Keratinocyte (primary cell): ENCODE data around the gene DPP8. TPM values are rescaled to one million over a fixed set of nuclear protein-coding genes. Genes with fewer than 3 reads are reported as not detected.
A peak's percentile ranks its signal among the peaks of the same experiment; 100 is the strongest.

Experiments used
- DNase-seq: peaks from one replicate; pipeline ENCODE4 v3.0.0-alpha.2; 2011; ENCODE audit warnings: low read depth, missing footprints, low spot score
- FAIRE-seq: peaks from 2 replicates; lab custom pipeline; 2011; peaks lifted over from hg19 to GRCh38; lab: Jason Lieb, UNC
- H2AFZ ChIP-seq: 2 replicates; pipeline ENCODE4 v1.6.0; 2012; ENCODE audit warnings: low read length, control low read depth, inconsistent platforms; ENCODE audit not compliant: control insufficient read depth
- H3K27ac ChIP-seq: 2 replicates; pipeline ENCODE4 v1.5.1; 2011; ENCODE audit warnings: low read length; ENCODE audit not compliant: control insufficient read depth, insufficient read depth
- H3K27me3 ChIP-seq: 3 replicates; pipeline ENCODE4 v1.6.0; 2011; ENCODE audit warnings: low read length; ENCODE audit not compliant: control insufficient read depth, insufficient read depth; ENCODE audit errors: extremely low read depth
- H3K36me3 ChIP-seq, 2 experiments: 2 replicates in 1 of 2; 3 replicates in 1 of 2; pipeline ENCODE4 v1.5.1; 2011; ENCODE audit warnings: low read length in 2 of 2, mild to moderate bottlenecking in 1 of 2; ENCODE audit not compliant: control insufficient read depth in 2 of 2, insufficient read depth in 2 of 2; ENCODE audit errors: extremely low read depth in 1 of 2
- H3K4me1 ChIP-seq: 3 replicates; pipeline ENCODE4 v1.5.1; 2011; ENCODE audit warnings: low read length; ENCODE audit not compliant: control insufficient read depth, insufficient read depth; ENCODE audit errors: extremely low read depth
- H3K4me2 ChIP-seq: 3 replicates; pipeline ENCODE4 v1.6.0; 2011; ENCODE audit warnings: low read depth, low read length; ENCODE audit not compliant: control insufficient read depth, insufficient read depth; ENCODE audit errors: extremely low read depth
- H3K4me3 ChIP-seq, 3 experiments: fragments of 200-600 bp in 1 of 3; sonication (generic) in 1 of 3; 2 replicates in 2 of 3; 3 replicates in 1 of 3; pipeline ENCODE4 v1.5.1; 2011 to 2016; ENCODE audit warnings: low read length in 3 of 3, mild to moderate bottlenecking in 3 of 3, control low read depth in 2 of 3, inconsistent platforms in 1 of 3, low read depth in 1 of 3, mixed read lengths in 1 of 3, mixed run types in 1 of 3, moderate library complexity in 1 of 3; ENCODE audit not compliant: control insufficient read depth in 2 of 3, insufficient read depth in 2 of 3; ENCODE audit errors: extremely low read depth in 1 of 3
- H3K79me2 ChIP-seq: 2 replicates; pipeline ENCODE4 v1.6.0; 2012; ENCODE audit warnings: low read length; ENCODE audit not compliant: control insufficient read depth, insufficient read depth
- H3K9ac ChIP-seq: 3 replicates; pipeline ENCODE4 v1.6.0; 2011; ENCODE audit warnings: low read length; ENCODE audit not compliant: control insufficient read depth, insufficient read depth; ENCODE audit errors: extremely low read depth
- H3K9me1 ChIP-seq: 3 replicates; pipeline ENCODE4 v1.6.0; 2011; ENCODE audit warnings: low read length; ENCODE audit not compliant: control insufficient read depth, insufficient read depth; ENCODE audit errors: extremely low read depth
- H3K9me3 ChIP-seq: 2 replicates; pipeline ENCODE4 v1.5.1; 2012; ENCODE audit warnings: low read depth, low read length; ENCODE audit not compliant: control insufficient read depth
- H4K20me1 ChIP-seq: 3 replicates; pipeline ENCODE4 v1.6.0; 2011; ENCODE audit warnings: low read length; ENCODE audit not compliant: control insufficient read depth, insufficient read depth; ENCODE audit errors: extremely low read depth
- EZH2 ChIP-seq: IDR thresholded peaks from one replicate; pipeline ENCODE4 v1.6.1; 2012; ENCODE audit warnings: inconsistent platforms, mild to moderate bottlenecking, low read length, moderate library complexity
- dilution Hi-C: fragments of 300-500 bp; cut with MboI; formaldehyde crosslinking; loops from one replicate; pipeline ENCODE4 v1.7.0; 2020; ENCODE audit warnings: low sequenced_read_pairs; ENCODE audit not compliant: extremely low pct_ligation_motif_present
- polyA plus RNA-seq, 5 experiments: library from polyadenylated mRNA; depleted of rRNA in 3 of 5; stranded (reverse) in 3 of 5; stranded (forward) in 1 of 5; unstranded in 1 of 5; fragments of >200 nt; gene quantifications; 1 replicate in 1 of 5; 2 replicates in 3 of 5; 3 replicates in 1 of 5; pipeline versions ENCODE4 v1.2.1 to v1.2.3, GENCODE V29; 2011 to 2012; ENCODE audit warnings: missing spikeins in 2 of 5, low read depth in 1 of 5, low replicate concordance in 1 of 5
- TF ChIP-seq, protein P1 (sequence below), 3 experiments: IDR thresholded peaks in 1 of 3; conservative IDR thresholded peaks in 1 of 3; optimal IDR thresholded peaks in 1 of 3; 2 replicates in 2 of 3; 3 replicates in 1 of 3; pipeline versions ENCODE3 to v1.5.1; 2011; ENCODE audit warnings: low read length in 3 of 3, mild to moderate bottlenecking in 3 of 3, moderate library complexity in 2 of 3, control low read depth in 1 of 3, inconsistent platforms in 1 of 3; ENCODE audit not compliant: insufficient read depth in 2 of 3; ENCODE audit errors: extremely low read depth in 1 of 3

DPP8 gene
- polyA plus RNA-seq, 1 donor (not counting 4 experiments of a cell fraction or from before 2014, with no cell fraction given) = 21.6 TPM

GRCh38 chr15:65401611-65402240, 115.8 kb downstream of the DPP8 start:
- peaks cover 32% of the 10 kb centered on the region for H3K27me3 ChIP-seq
- no peaks in the 10 kb centered on the region for H3K4me1 ChIP-seq
- no peaks in the 10 kb centered on the region for H3K79me2 ChIP-seq
- no peak for TF ChIP-seq EZH2
- TF ChIP-seq, protein P1, sequence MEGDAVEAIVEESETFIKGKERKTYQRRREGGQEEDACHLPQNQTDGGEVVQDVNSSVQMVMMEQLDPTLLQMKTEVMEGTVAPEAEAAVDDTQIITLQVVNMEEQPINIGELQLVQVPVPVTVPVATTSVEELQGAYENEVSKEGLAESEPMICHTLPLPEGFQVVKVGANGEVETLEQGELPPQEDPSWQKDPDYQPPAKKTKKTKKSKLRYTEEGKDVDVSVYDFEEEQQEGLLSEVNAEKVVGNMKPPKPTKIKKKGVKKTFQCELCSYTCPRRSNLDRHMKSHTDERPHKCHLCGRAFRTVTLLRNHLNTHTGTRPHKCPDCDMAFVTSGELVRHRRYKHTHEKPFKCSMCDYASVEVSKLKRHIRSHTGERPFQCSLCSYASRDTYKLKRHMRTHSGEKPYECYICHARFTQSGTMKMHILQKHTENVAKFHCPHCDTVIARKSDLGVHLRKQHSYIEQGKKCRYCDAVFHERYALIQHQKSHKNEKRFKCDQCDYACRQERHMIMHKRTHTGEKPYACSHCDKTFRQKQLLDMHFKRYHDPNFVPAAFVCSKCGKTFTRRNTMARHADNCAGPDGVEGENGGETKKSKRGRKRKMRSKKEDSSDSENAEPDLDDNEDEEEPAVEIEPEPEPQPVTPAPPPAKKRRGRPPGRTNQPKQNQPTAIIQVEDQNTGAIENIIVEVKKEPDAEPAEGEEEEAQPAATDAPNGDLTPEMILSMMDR (optimal IDR thresholded peaks at IDR 0.05 in 1 of 3, IDR thresholded peaks at IDR 0.05 in 1 of 3, conservative IDR thresholded peaks at IDR 0.05 in 1 of 3; ENCODE audit: extremely low read depth in 1 of 3, insufficient read depth in 2 of 3, low read length in 3 of 3) = no peak
- H3K4me3 ChIP-seq = no peak overlapping the region
- no peaks in the 10 kb centered on the region for H3K9me1 ChIP-seq
- no peaks in the 10 kb centered on the region for H3K36me3 ChIP-seq
- no peak overlapping the region for H3K27ac ChIP-seq
- H2AFZ ChIP-seq = no peak overlapping the region
- DNase-seq = no peak
- no peak for FAIRE-seq
- H3K9me3 ChIP-seq = no peaks in the 10 kb centered on the region
- H3K9ac ChIP-seq = no peak overlapping the region
- no peak overlapping the region for H3K4me2 ChIP-seq
- dilution Hi-C loops = no loop called here
- H4K20me1 ChIP-seq = no peaks in the 10 kb centered on the region

GRCh38 chr15:65400760-65401610, 116.5 kb downstream of the DPP8 start:
- Histone ChIP-seq H2AFZ (no peak overlapping the region), H3K27me3 (peaks cover 35% of the 10 kb centered on the region)

More at GRCh38 chr15:65400760-65401610, 116.5 kb downstream of the DPP8 start:
- Histone ChIP-seq H3K27ac (no peak overlapping the region), H3K4me2 (no peak overlapping the region), H3K4me1 (no peaks in the 10 kb centered on the region), H3K36me3 (no peaks in the 10 kb centered on the region), H3K9me3 (no peaks in the 10 kb centered on the region), H3K9me1 (no peaks in the 10 kb centered on the region), H3K9ac (no peak overlapping the region), H3K4me3 (no peak overlapping the region), H3K79me2 (no peaks in the 10 kb centered on the region), H4K20me1 (no peaks in the 10 kb centered on the region)
- DNase-seq (no peak), FAIRE-seq (peak; percentile 64)
- TF ChIP-seq EZH2 = no peak
- TF ChIP-seq, protein P1 (optimal IDR thresholded peaks at IDR 0.05 in 1 of 3, IDR thresholded peaks at IDR 0.05 in 1 of 3, conservative IDR thresholded peaks at IDR 0.05 in 1 of 3; ENCODE audit: extremely low read depth in 1 of 3, insufficient read depth in 2 of 3, low read length in 3 of 3) = peak; percentile 86 to 94 (median 87)
- dilution Hi-C loops = no loop called here
